K562 (cell line): ENCODE results near the gene CTDSP2. TPM values are rescaled to one million over a fixed set of nuclear protein-coding genes. Genes with fewer than 3 reads are reported as not detected.
A peak's percentile ranks its signal among the peaks of the same experiment; 100 is the strongest.

Experiments used
- ATAC-seq: fragments of 200-7000 bp; cut with Tn5 transposase; 3 replicates; pipeline ENCODE4 v1.9.1; 2020; ENCODE audit warnings: moderate library complexity
- BruUV-seq: library from RNA; stranded (reverse); fragments of 400-500 nt; replicated peaks from 2 replicates; lab custom pipeline; 2021; lab: Mats Ljungman, UMichigan
- CTCF ChIA-PET: fragments of 300-600 bp; formaldehyde crosslinking; extraction: SDS; loops from one replicate; lab custom pipeline; 2021; ENCODE audit warnings: low intra/inter-chr PET ratio; lab: Yijun Ruan, JAX
- POLR2A ChIA-PET: fragments of 300-600, 350-650 bp; sonication (Branson Sonifier 250); formaldehyde crosslinking; extraction: SDS; loops from one replicate; lab custom pipeline; 2021; ENCODE audit warnings: antibody characterized with exemption, inconsistent platforms; lab: Yijun Ruan, JAX
- DNase-seq, 4 experiments: peaks; one replicate each; pipeline versions ENCODE4 v3.0.0 to v3.0.0-alpha.2; 2011 to 2018; ENCODE audit warnings: low spot score in 3 of 4, mixed read lengths in 3 of 4; ENCODE audit errors: extremely low read depth in 1 of 4
- FAIRE-seq: peaks from 2 replicates; lab custom pipeline; 2011; peaks lifted over from hg19 to GRCh38; lab: Jason Lieb, UNC
- H2AFZ ChIP-seq: 2 replicates; pipeline ENCODE4 v1.6.0; 2011; ENCODE audit warnings: low read depth, low read length, control low read depth, inconsistent platforms
- H3K27ac ChIP-seq: fragments of 200-600 bp; 3 replicates; pipeline ENCODE4 v1.8.0; 2011; ENCODE audit warnings: low read depth, mild to moderate bottlenecking, control low read depth, inconsistent platforms, low read length, moderate library complexity, mixed read lengths; ENCODE audit errors: extremely low read depth
- H3K27me3 ChIP-seq, 2 experiments: fragments of 300-600 bp in 1 of 2; 2 replicates in 1 of 2; 3 replicates in 1 of 2; pipeline versions ENCODE4 v1.6.0 to v1.8.0; 2011; ENCODE audit warnings: inconsistent platforms in 2 of 2, low read length in 2 of 2, mild to moderate bottlenecking in 1 of 2, mixed read lengths in 1 of 2, moderate library complexity in 1 of 2; ENCODE audit not compliant: control insufficient read depth in 2 of 2, insufficient read depth in 2 of 2
- H3K36me3 ChIP-seq: fragments of 300-600 bp; 3 replicates; pipeline ENCODE4 v1.8.0; 2011; ENCODE audit warnings: mild to moderate bottlenecking, low read length, inconsistent platforms; ENCODE audit not compliant: control insufficient read depth, insufficient read depth
- H3K4me1 ChIP-seq, 2 experiments: fragments of 200-600 bp in 1 of 2; replicated peaks in 1 of 2; 2 replicates in 1 of 2; 3 replicates in 1 of 2; pipeline versions ENCODE4 v1.5.1 to v1.8.0; 2011; ENCODE audit warnings: inconsistent platforms in 2 of 2, low read length in 2 of 2, mild to moderate bottlenecking in 1 of 2, mixed read lengths in 1 of 2, moderate library complexity in 1 of 2; ENCODE audit not compliant: control insufficient read depth in 2 of 2, insufficient read depth in 2 of 2
- H3K4me2 ChIP-seq: 2 replicates; pipeline ENCODE4 v1.6.1; 2011; ENCODE audit warnings: low read length, control low read depth, inconsistent platforms, mixed read lengths; ENCODE audit not compliant: insufficient read depth
- H3K4me3 ChIP-seq: fragments of 200-600 bp; sonication (generic), shearing (Covaris generic); 2 replicates; pipeline ENCODE4 v1.5.1; 2016; ENCODE audit warnings: control low read depth, inconsistent platforms
- H3K79me2 ChIP-seq: fragments of 200-600 bp; 3 replicates; pipeline ENCODE4 v1.8.0; 2011; ENCODE audit warnings: low read length, inconsistent platforms; ENCODE audit not compliant: control insufficient read depth, insufficient read depth
- H3K9ac ChIP-seq, 2 experiments: 2 replicates each; pipeline versions ENCODE4 v1.6.0 to v1.6.1; 2011; ENCODE audit warnings: low read depth in 2 of 2, low read length in 2 of 2, control low read depth in 1 of 2, inconsistent platforms in 1 of 2, mild to moderate bottlenecking in 1 of 2, mixed read lengths in 1 of 2; ENCODE audit not compliant: insufficient read depth in 1 of 2
- H3K9me1 ChIP-seq: one replicate; pipeline ENCODE4 v1.6.0; 2011; ENCODE audit warnings: inconsistent platforms, mild to moderate bottlenecking, low read length, moderate library complexity; ENCODE audit not compliant: control insufficient read depth, insufficient read depth
- H3K9me3 ChIP-seq: replicated peaks from 2 replicates; pipeline ENCODE4 v1.5.1; 2011; ENCODE audit warnings: low read depth, low read length, inconsistent platforms; ENCODE audit not compliant: control insufficient read depth, insufficient read depth
- H4K20me1 ChIP-seq: replicated peaks from 2 replicates; pipeline ENCODE4 v1.6.1; 2011; ENCODE audit warnings: low read length, inconsistent platforms, mixed read lengths; ENCODE audit not compliant: control insufficient read depth, insufficient read depth
- DMBX1 ChIP-seq: fragments of 250-450 bp; sonication (Bioruptor Pico); IDR thresholded peaks from 2 replicates; pipeline ENCODE4 v1.8.0; 2022; ENCODE audit warnings: inconsistent platforms, mild to moderate bottlenecking, moderate library complexity, borderline replicate concordance
- HOXB6 ChIP-seq: fragments of 250-450 bp; sonication (Bioruptor Pico); IDR thresholded peaks from 2 replicates; pipeline ENCODE4 v1.5.1; 2022; ENCODE audit warnings: mild to moderate bottlenecking, borderline replicate concordance
- NCOA4 ChIP-seq: fragments of 450-650 bp; IDR thresholded peaks from 2 replicates; pipeline ENCODE4 v1.6.1; 2018; ENCODE audit warnings: mild to moderate bottlenecking; ENCODE audit not compliant: partially characterized antibody
- SAFB ChIP-seq: fragments of 200-400 bp; formaldehyde crosslinking; IDR thresholded peaks from 2 replicates; pipeline ENCODE4 v1.6.1; 2017; ENCODE audit warnings: low read depth, low read length, borderline replicate concordance
- SAFB2 ChIP-seq: fragments of 200-400 bp; formaldehyde crosslinking; IDR thresholded peaks from 2 replicates; pipeline ENCODE4 v1.6.1; 2018; ENCODE audit warnings: borderline replicate concordance, low read length, low read depth, moderate library complexity; ENCODE audit not compliant: severe bottlenecking
- SMAD4 ChIP-seq: fragments of 250-450 bp; sonication (Bioruptor Pico); conservative IDR thresholded peaks from 2 replicates; pipeline ENCODE4 v1.8.0; 2021; ENCODE audit warnings: inconsistent platforms, mild to moderate bottlenecking, moderate library complexity
- SRSF1 ChIP-seq: fragments of 200-400 bp; formaldehyde crosslinking; IDR thresholded peaks from 2 replicates; pipeline ENCODE4 v1.6.1; 2017; ENCODE audit warnings: mild to moderate bottlenecking, low read depth, low read length, moderate library complexity
- ZFX ChIP-seq: sonication (generic); formaldehyde crosslinking; IDR thresholded peaks from 2 replicates; pipeline ENCODE4 v1.8.0; 2022; ENCODE audit warnings: mild to moderate bottlenecking, missing genetic modification reagents, moderate library complexity
- ZNF551 ChIP-seq: fragments of 250-450 bp; sonication (Bioruptor Pico); IDR thresholded peaks from 2 replicates; pipeline ENCODE4 v1.5.0; 2021; ENCODE audit warnings: mild to moderate bottlenecking, moderate library complexity
- ZNF717 ChIP-seq: fragments of 250-450 bp; sonication (Bioruptor Pico); IDR thresholded peaks from 2 replicates; pipeline ENCODE4 v1.5.0; 2021
- WGBS: fragments of 100-300 bp; shearing (Covaris generic); methylation state at CpG from one replicate; pipeline ENCODE4 v1.1.6; 2016; ENCODE audit warnings: low coverage, mixed read lengths; ENCODE audit not compliant: insufficient coverage; ENCODE audit errors: missing lambda C conversion rate; 5-methylcytosine and 5-hydroxymethylcytosine counted together
- in situ Hi-C: fragments of 300-500 bp; cut with MboI; formaldehyde crosslinking; loops from 4 replicates; pipeline ENCODE4 v1.15.0; 2018; ENCODE audit warnings: inconsistent platforms, mixed read lengths
- intact Hi-C: fragments of 100-400 bp; cut with micrococcal nuclease; formaldehyde crosslinking; loops from 2 replicates; pipeline ENCODE4 v1.14.2; 2022
- polyA plus RNA-seq, 8 experiments: library from polyadenylated mRNA; depleted of rRNA in 4 of 8; stranded (reverse) in 5 of 8; unstranded in 3 of 8; fragments of >200 nt; fragmentation: Nextera tagmentation in 2 of 8; fragmentation: Illumina TruSeq in 1 of 8; extraction: Ambion mirVana in 2 of 8; extraction: Trizol in 1 of 8; gene quantifications; 2 replicates each; pipeline versions ENCODE4 v1.2.1 to v1.2.3, GENCODE V29; 2011 to 2014; ENCODE audit warnings: inconsistent platforms in 1 of 8, missing spikeins in 1 of 8
- total RNA-seq, 7 experiments: library from RNA; depleted of rRNA in 6 of 7; stranded (reverse); fragments of >200 nt in 6 of 7; fragmentation: Illumina TruSeq in 2 of 7; extraction: Trizol in 2 of 7; gene quantifications; 2 replicates each; pipeline versions ENCODE4 v1.2.1 to v1.2.3, GENCODE V29; 2011 to 2021; ENCODE audit warnings: low replicate concordance in 1 of 7
- TF ChIP-seq, protein P1 (sequence below): fragments of 450-650 bp; IDR thresholded peaks from one replicate; pipeline ENCODE4 v1.6.1; 2018; ENCODE audit warnings: mild to moderate bottlenecking, moderate library complexity; ENCODE audit not compliant: partially characterized antibody
- TF ChIP-seq, protein P2 (sequence below): fragments of 450-650 bp; IDR thresholded peaks from 2 replicates; pipeline ENCODE4 v1.6.1; 2017; ENCODE audit warnings: antibody characterized with exemption, mild to moderate bottlenecking

Gene CTDSP2
- total and polyA plus RNA-seq, 9 of the 15 experiments (the other 6 are each of a cell fraction or from before 2014, with no cell fraction given): 20.4 to 108 (median 47.7) TPM

DNA sequence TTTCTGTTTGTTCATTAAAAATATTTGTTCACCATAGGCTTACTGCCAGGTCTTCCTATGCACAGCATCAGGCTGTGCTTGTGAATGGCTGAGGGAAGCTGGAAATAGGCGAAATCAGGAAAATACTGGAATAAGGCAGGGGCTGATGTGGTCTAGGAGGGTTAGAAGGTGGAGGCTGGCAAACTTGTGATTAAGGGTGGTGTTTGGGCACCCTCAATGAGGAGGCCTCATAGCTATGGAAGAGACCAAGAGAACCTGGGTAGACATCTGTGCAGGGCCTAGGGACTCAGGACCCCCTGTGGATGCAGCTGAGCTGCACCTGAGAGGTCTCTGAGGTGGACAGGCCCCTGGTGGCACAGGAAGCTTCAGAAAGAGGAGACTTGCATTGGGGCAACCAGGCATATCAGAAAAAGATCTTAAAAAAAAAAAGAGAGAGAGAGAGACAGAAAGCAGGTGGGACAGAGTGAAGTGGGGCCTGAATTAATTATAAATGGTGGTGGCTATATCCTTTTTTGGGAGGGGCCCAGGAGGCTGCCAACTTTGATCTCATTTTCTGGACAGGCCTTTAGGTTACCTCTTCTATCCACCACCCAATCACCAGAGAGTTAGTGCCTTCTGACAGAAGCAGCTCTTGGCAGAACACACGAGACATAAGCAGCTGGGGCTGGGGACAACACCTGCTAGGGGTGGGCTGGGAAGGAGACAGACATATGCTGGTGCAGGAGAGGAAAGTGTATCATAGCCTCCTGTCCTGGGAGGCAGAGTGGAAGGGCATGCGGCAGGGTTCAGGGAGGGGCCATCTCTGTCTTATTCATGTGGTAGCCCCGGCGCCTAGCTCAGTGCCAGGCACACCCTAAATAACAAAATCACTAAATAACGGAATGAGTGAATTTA is 48.1 kb upstream of the CTDSP2 start:
- 90% methylated on average over 6 of the region's 6 CpGs for WGBS
- ChIA-PET POLR2A (interaction anchor here (0.6 to 2.3 kb wide), 10 partner anchors 10 to 76 kb away, joined by 3 to 9 read pairs (median 5); no protein-coding TSS in a partner anchor), CTCF (interaction anchor here (1.1 kb wide), 1 partner anchor 64 kb away, joined by 4 read pairs; no protein-coding TSS in a partner anchor)
- Histone ChIP-seq H3K4me3 (no peak overlapping the region), H3K9me3 (no peaks in the 10 kb centered on the region), H3K4me2 (no peak overlapping the region), H3K36me3 (no peaks in the 10 kb centered on the region), H2AFZ (peak overlapping the region; percentile 92), H3K4me1 (peaks cover 32 to 38% of the 10 kb centered on the region in 2 experiments), H3K27ac (no peak overlapping the region; the same call in 2 of the 3 replicates), H4K20me1 (no peaks in the 10 kb centered on the region), H3K9me1 (no peaks in the 10 kb centered on the region), H3K9ac (peak overlapping the region in 1 of 2 experiments; percentile 48; a peak in 2 of 4 replicates), H3K27me3 (no peaks in the 10 kb centered on the region), H3K79me2 (no peaks in the 10 kb centered on the region)
- in situ Hi-C loops: no loop called here
- BruUV-seq: no TSS peak
- FAIRE-seq: no peak
- no peak for TF ChIP-seq SMAD4
- no peak for TF ChIP-seq SRSF1
- TF ChIP-seq SAFB: no peak
- no peak for TF ChIP-seq ZFX (CRISPR knock-in tag)
- TF ChIP-seq ZNF717 (CRISPR knock-in tag): no peak
- TF ChIP-seq NCOA4: no peak
- TF ChIP-seq HOXB6 (CRISPR knock-in tag): no peak
- TF ChIP-seq, protein P1, sequence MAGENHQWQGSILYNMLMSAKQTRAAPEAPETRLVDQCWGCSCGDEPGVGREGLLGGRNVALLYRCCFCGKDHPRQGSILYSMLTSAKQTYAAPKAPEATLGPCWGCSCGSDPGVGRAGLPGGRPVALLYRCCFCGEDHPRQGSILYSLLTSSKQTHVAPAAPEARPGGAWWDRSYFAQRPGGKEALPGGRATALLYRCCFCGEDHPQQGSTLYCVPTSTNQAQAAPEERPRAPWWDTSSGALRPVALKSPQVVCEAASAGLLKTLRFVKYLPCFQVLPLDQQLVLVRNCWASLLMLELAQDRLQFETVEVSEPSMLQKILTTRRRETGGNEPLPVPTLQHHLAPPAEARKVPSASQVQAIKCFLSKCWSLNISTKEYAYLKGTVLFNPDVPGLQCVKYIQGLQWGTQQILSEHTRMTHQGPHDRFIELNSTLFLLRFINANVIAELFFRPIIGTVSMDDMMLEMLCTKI: no peak
- TF ChIP-seq ZNF551: no peak
- no peak for TF ChIP-seq DMBX1 (CRISPR knock-in tag)
- no peak for TF ChIP-seq SAFB2
- TF ChIP-seq, protein P2, sequence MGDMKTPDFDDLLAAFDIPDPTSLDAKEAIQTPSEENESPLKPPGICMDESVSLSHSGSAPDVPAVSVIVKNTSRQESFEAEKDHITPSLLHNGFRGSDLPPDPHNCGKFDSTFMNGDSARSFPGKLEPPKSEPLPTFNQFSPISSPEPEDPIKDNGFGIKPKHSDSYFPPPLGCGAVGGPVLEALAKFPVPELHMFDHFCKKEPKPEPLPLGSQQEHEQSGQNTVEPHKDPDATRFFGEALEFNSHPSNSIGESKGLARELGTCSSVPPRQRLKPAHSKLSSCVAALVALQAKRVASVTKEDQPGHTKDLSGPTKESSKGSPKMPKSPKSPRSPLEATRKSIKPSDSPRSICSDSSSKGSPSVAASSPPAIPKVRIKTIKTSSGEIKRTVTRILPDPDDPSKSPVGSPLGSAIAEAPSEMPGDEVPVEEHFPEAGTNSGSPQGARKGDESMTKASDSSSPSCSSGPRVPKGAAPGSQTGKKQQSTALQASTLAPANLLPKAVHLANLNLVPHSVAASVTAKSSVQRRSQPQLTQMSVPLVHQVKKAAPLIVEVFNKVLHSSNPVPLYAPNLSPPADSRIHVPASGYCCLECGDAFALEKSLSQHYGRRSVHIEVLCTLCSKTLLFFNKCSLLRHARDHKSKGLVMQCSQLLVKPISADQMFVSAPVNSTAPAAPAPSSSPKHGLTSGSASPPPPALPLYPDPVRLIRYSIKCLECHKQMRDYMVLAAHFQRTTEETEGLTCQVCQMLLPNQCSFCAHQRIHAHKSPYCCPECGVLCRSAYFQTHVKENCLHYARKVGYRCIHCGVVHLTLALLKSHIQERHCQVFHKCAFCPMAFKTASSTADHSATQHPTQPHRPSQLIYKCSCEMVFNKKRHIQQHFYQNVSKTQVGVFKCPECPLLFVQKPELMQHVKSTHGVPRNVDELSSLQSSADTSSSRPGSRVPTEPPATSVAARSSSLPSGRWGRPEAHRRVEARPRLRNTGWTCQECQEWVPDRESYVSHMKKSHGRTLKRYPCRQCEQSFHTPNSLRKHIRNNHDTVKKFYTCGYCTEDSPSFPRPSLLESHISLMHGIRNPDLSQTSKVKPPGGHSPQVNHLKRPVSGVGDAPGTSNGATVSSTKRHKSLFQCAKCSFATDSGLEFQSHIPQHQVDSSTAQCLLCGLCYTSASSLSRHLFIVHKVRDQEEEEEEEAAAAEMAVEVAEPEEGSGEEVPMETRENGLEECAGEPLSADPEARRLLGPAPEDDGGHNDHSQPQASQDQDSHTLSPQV: no peak
- DNase-seq: no peak
- intact Hi-C loops: no loop called here
- no peak for ATAC-seq
